Measurements from ENCODE around the gene ATP13A4. TPM values are rescaled to one million over a fixed set of nuclear protein-coding genes. Genes with fewer than 3 reads are reported as not detected.

Gene ATP13A4
- 0.31 and 0.40 TPM in 2 replicates for total RNA-seq

GRCh38 chr3:193554811-193555210 is at the start of gene ATP13A4:
ATP13A4 (minus strand) TSS chr3:193554895; CDS start chr3:193554799, 96 bp downstream.

GRCh38 chr3:193592841-193593667 is 38.4 kb upstream of the ATP13A4 start, which contains the start of gene OPA1:
OPA1 (plus strand) TSS chr3:193593208; CDS start chr3:193593378, 170 bp downstream.

GRCh38 chr3:193378706-193379105 is 176.0 kb downstream of the ATP13A4 start, which contains the start of gene ATP13A5:
ATP13A5 (minus strand) TSS chr3:193378753; CDS start chr3:193378725, 28 bp downstream.

Other genes with a start within 250 kb of the ATP13A4 start
- not detected in 2 replicates for gene ATP13A5, start 176.1 kb downstream of the ATP13A4 start, total RNA-seq
- 69.9 and 83.1 TPM in 2 replicates for gene OPA1, start 38.3 kb upstream of the ATP13A4 start, total RNA-seq

Data from aortic smooth muscle cell (primary cell).